ENCODE results near the gene KSR1. TPM values are rescaled to one million over a fixed set of nuclear protein-coding genes. Genes with fewer than 3 reads are reported as not detected.
"Not testable (repeated sequence)": the region's sequence is repeated elsewhere in the genome, so short reads cannot be mapped to it uniquely, and the experiment has no call there.

Gene KSR1
- total and polyA plus RNA-seq, 2 experiments from 2014 or later = 7.8 to 53.2 TPM

GRCh38 chr17:27421111-27421510 is 35.1 kb upstream of the KSR1 start (continued):
- TF ChIP-seq, protein P1, sequence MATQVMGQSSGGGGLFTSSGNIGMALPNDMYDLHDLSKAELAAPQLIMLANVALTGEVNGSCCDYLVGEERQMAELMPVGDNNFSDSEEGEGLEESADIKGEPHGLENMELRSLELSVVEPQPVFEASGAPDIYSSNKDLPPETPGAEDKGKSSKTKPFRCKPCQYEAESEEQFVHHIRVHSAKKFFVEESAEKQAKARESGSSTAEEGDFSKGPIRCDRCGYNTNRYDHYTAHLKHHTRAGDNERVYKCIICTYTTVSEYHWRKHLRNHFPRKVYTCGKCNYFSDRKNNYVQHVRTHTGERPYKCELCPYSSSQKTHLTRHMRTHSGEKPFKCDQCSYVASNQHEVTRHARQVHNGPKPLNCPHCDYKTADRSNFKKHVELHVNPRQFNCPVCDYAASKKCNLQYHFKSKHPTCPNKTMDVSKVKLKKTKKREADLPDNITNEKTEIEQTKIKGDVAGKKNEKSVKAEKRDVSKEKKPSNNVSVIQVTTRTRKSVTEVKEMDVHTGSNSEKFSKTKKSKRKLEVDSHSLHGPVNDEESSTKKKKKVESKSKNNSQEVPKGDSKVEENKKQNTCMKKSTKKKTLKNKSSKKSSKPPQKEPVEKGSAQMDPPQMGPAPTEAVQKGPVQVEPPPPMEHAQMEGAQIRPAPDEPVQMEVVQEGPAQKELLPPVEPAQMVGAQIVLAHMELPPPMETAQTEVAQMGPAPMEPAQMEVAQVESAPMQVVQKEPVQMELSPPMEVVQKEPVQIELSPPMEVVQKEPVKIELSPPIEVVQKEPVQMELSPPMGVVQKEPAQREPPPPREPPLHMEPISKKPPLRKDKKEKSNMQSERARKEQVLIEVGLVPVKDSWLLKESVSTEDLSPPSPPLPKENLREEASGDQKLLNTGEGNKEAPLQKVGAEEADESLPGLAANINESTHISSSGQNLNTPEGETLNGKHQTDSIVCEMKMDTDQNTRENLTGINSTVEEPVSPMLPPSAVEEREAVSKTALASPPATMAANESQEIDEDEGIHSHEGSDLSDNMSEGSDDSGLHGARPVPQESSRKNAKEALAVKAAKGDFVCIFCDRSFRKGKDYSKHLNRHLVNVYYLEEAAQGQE (IDR thresholded peaks at IDR 0.05; ENCODE audit: unreplicated experiment) = no peak
- no peak for TF ChIP-seq EZH2phosphoT487 (IDR thresholded peaks at IDR 0.05; ENCODE audit: unreplicated experiment)

DNA sequence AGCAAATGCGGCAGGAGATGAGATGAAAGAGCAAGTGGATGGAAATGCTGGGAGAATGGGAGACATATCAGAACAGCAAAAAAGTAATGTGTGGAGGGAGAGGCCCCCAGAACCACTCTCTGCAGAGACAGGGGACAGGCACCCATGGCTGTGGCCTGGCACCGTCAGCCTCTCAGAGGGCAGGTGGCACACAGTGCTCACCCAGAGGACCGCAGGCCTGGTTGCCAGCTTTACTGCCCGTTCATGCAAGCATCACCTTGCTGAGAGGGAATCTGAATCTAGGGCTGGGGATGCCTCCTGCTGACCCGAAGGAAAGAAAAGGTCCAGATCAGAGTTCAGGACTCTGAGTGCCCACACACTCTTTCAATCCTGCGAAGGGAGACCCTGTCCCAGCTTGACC is 34.6 kb upstream of the KSR1 start:
- not testable (repeated sequence) for H3K9me2 ChIP-seq (ENCODE audit: insufficient read depth); H3K27ac Mint-ChIP-seq; H3K27me3 Mint-ChIP-seq (ENCODE audit: insufficient read depth, low read depth, poor library complexity); H3K27me3 ChIP-seq (ENCODE audit: insufficient read depth); H3K36me3 ChIP-seq (ENCODE audit: insufficient read depth); H3K4me3 ChIP-seq; H3K9me3 Mint-ChIP-seq; H3K4me2 ChIP-seq; H3K27ac ChIP-seq (ENCODE audit: low read depth); H2AFZ ChIP-seq; H3K36me3 Mint-ChIP-seq (ENCODE audit: low read depth); DNase-seq (ENCODE audit: low spot score); H3F3A ChIP-seq (replicated peaks; ENCODE audit: low read depth); ATAC-seq; H3K4me1 ChIP-seq (ENCODE audit: insufficient read depth); H3K4me3 Mint-ChIP-seq; H4K20me1 ChIP-seq (replicated peaks; ENCODE audit: insufficient read depth); H3K79me2 ChIP-seq (replicated peaks; ENCODE audit: insufficient read depth); H3K4me1 Mint-ChIP-seq

GRCh38 chr17:27422601-27423000 is 33.6 kb upstream of the KSR1 start:
- no peaks in the 10 kb centered on the region for H3K27me3 ChIP-seq (ENCODE audit: insufficient read depth)
- ATAC-seq (no peak), DNase-seq (ENCODE audit: low spot score) (no peak)
- no peaks in the 10 kb centered on the region for H3K79me2 ChIP-seq (replicated peaks; ENCODE audit: insufficient read depth)
- Mint-ChIP-seq H3K4me1 (no peaks in the 10 kb centered on the region), H3K9me3 (no peaks in the 10 kb centered on the region; the same call in 2 of the 3 replicates), H3K4me3 (no peak overlapping the region), H3K36me3 (ENCODE audit: low read depth) (no peaks in the 10 kb centered on the region), H3K27ac (no peak overlapping the region), H3K27me3 (ENCODE audit: insufficient read depth, low read depth, poor library complexity) (peaks cover 2% of the 10 kb centered on the region)
- no peaks in the 10 kb centered on the region for H4K20me1 ChIP-seq (replicated peaks; ENCODE audit: insufficient read depth)
- no peaks in the 10 kb centered on the region for H3K9me2 ChIP-seq (ENCODE audit: insufficient read depth)
- no peak overlapping the region for H2AFZ ChIP-seq
- H3K4me1 ChIP-seq (ENCODE audit: insufficient read depth) = no peaks in the 10 kb centered on the region
- no peaks in the 10 kb centered on the region for H3F3A ChIP-seq (replicated peaks; ENCODE audit: low read depth)
- H3K4me2 ChIP-seq = no peak overlapping the region
- no peak overlapping the region for H3K27ac ChIP-seq (ENCODE audit: low read depth)
- H3K36me3 ChIP-seq (ENCODE audit: insufficient read depth) = no peaks in the 10 kb centered on the region
- no peak overlapping the region for H3K4me3 ChIP-seq
- TF ChIP-seq POLR2AphosphoS5 (IDR thresholded peaks at IDR 0.05; ENCODE audit: low read depth) (no peak), EZH2phosphoT487 (IDR thresholded peaks at IDR 0.05; ENCODE audit: unreplicated experiment) (no peak), EZH2 (IDR thresholded peaks at IDR 0.05; ENCODE audit: low read depth, unreplicated experiment) (no peak), ZNF114 (CRISPR knock-in tag; IDR thresholded peaks at IDR 0.05) (no peak), STAT1 (IDR thresholded peaks at IDR 0.05; ENCODE audit: unreplicated experiment) (no peak), CREB1 (CRISPR knock-in tag; IDR thresholded peaks at IDR 0.05; ENCODE audit: low read depth) (no peak), ZNF331 (CRISPR knock-in tag; IDR thresholded peaks at IDR 0.05; ENCODE audit: low read depth) (no peak)
- TF ChIP-seq, protein P2, sequence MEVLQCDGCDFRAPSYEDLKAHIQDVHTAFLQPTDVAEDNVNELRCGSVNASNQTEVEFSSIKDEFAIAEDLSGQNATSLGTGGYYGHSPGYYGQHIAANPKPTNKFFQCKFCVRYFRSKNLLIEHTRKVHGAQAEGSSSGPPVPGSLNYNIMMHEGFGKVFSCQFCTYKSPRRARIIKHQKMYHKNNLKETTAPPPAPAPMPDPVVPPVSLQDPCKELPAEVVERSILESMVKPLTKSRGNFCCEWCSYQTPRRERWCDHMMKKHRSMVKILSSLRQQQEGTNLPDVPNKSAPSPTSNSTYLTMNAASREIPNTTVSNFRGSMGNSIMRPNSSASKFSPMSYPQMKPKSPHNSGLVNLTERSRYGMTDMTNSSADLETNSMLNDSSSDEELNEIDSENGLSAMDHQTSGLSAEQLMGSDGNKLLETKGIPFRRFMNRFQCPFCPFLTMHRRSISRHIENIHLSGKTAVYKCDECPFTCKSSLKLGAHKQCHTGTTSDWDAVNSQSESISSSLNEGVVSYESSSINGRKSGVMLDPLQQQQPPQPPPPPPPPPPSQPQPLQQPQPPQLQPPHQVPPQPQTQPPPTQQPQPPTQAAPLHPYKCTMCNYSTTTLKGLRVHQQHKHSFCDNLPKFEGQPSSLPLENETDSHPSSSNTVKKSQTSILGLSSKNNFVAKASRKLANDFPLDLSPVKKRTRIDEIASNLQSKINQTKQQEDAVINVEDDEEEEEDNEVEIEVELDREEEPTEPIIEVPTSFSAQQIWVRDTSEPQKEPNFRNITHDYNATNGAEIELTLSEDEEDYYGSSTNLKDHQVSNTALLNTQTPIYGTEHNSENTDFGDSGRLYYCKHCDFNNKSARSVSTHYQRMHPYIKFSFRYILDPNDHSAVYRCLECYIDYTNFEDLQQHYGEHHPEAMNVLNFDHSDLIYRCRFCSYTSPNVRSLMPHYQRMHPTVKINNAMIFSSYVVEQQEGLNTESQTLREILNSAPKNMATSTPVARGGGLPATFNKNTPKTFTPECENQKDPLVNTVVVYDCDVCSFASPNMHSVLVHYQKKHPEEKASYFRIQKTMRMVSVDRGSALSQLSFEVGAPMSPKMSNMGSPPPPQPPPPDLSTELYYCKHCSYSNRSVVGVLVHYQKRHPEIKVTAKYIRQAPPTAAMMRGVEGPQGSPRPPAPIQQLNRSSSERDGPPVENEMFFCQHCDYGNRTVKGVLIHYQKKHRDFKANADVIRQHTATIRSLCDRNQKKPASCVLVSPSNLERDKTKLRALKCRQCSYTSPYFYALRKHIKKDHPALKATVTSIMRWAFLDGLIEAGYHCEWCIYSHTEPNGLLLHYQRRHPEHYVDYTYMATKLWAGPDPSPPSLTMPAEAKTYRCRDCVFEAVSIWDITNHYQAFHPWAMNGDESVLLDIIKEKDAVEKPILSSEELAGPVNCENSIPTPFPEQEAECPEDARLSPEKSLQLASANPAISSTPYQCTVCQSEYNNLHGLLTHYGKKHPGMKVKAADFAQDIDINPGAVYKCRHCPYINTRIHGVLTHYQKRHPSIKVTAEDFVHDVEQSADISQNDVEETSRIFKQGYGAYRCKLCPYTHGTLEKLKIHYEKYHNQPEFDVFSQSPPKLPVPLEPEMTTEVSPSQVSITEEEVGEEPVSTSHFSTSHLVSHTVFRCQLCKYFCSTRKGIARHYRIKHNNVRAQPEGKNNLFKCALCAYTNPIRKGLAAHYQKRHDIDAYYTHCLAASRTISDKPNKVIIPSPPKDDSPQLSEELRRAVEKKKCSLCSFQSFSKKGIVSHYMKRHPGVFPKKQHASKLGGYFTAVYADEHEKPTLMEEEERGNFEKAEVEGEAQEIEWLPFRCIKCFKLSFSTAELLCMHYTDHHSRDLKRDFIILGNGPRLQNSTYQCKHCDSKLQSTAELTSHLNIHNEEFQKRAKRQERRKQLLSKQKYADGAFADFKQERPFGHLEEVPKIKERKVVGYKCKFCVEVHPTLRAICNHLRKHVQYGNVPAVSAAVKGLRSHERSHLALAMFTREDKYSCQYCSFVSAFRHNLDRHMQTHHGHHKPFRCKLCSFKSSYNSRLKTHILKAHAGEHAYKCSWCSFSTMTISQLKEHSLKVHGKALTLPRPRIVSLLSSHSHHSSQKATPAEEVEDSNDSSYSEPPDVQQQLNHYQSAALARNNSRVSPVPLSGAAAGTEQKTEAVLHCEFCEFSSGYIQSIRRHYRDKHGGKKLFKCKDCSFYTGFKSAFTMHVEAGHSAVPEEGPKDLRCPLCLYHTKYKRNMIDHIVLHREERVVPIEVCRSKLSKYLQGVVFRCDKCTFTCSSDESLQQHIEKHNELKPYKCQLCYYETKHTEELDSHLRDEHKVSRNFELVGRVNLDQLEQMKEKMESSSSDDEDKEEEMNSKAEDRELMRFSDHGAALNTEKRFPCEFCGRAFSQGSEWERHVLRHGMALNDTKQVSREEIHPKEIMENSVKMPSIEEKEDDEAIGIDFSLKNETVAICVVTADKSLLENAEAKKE (CRISPR knock-in tag; IDR thresholded peaks at IDR 0.05) = no peak
